ENCODE measurements around the gene HNRNPA0.

The HNRNPA0 gene

DNA sequence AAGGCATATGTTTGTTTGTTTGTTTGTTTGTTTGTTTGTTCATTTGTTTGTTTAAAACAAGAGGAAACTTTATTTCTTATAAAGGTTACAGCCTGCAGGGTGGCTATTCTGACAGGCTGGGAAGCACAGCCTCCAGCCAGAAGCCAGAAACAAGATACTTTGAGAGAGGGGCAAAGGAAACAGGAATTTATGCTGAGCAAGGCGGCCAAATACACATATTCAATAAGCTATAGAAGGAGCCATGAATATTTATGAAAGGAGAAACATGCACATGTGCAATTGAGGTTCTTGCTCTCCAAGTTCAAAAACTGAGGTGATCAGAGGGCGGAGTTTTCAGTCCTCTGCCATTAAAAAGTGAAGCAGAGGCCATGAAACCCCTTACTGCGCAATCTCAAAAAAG lies 37.8 kb downstream of the HNRNPA0 start:
- DNase-seq: no peak

DNA sequence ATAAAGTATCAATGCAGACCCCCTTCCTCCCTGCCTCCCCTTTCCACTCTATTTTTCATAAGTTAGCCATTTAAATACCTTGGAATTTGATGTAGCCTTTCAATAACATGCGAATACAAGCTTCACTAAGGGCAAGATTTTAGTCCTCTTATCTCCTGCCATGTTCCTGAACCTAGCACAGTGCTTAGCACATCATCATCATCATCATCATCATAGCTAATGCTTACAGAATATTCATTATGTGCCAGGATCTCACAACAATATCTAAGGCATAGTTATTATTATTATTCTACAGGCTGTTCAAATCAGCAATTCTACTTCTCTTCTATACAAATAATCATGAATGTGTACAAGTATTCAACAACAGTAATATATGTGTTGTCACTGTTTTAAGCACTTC lies 38.7 kb downstream of the HNRNPA0 start:
- no peak for DNase-seq

- no peak for DNase-seq
Observed at GRCh38 chr5:137714946-137715345, 39.2 kb downstream of the HNRNPA0 start.

DNA sequence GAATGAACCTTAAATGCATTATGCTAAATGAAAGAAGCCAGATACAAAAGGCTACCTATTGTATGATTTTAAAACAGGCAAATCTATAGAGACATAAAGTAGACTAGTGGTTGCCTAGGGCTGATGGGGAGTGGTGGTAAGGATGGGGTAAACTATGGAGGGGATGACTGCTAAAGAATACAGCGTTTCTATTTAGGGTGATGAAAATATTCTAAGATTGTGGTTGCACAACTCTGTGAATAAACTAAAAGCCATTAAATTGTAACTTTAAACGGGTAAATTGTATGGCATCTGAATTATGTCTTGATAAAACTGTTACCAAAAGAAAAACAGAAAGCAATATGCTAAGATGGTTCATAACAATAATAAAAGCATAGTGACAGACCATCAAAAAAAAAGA lies 39.7 kb downstream of the HNRNPA0 start:
- DNase-seq: no peak

- no peak for DNase-seq
Observed at GRCh38 chr5:137712139-137712667, 42.0 kb downstream of the HNRNPA0 start.

DNA sequence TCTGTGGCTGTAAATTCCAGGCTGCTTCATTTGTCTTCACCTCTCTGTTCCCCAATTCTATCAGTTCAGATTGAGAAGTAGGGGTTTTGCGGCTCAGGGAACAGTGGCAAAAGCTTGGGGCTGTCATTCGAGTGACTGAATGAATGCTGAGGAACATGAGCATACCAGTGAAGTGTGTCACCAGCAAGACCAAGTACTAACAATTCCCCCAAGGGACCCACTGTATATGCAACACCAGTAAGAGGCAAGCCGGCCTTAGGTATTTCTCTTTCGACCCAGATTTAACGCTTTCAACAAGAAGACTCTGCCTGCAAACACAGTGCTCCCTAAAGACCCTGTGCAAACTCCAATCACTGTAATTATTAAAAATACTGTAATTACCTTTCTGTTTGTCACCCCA lies 44.1 kb downstream of the HNRNPA0 start:
- DNase-seq: no peak

DNA sequence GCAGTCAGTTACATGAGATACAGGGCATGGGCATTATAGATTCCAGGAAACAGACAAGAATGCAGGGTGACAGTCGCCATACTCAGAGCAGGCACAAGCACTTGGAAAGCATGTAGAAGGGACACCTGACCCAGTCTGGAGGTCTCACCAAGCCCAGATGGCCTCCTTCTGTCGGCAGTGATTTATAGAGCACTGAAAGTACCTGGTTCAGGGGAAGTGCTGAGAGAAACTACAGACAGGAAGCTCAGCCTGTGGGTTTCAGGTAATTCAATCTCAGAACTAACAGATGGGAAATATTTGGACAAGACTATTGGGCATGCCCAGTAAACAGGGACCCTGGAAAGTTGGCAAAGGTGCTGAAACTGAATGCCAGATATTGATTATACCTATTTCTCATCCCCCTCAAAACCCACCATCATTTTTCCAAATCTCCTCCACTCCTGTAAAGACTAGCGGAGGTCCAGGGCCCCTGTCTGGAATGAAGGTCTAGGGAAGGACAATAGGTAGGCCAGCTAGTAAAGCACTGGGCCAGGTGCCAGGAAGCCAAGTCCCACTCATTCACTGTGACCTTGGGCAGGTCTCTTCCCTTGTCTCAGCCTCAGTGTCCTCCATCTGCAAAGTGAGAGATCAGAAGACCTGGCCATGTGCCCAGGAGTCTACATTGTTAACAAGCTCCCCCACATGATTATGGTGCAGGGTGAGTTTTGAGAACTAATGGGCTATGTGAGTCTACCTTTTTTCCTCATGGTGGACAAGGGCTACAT lies 45.2 kb downstream of the HNRNPA0 start:
- no peak for DNase-seq

GRCh38 chr5:137708062-137708461 lies 46.1 kb downstream of the HNRNPA0 start:
- DNase-seq: no peak

DNA sequence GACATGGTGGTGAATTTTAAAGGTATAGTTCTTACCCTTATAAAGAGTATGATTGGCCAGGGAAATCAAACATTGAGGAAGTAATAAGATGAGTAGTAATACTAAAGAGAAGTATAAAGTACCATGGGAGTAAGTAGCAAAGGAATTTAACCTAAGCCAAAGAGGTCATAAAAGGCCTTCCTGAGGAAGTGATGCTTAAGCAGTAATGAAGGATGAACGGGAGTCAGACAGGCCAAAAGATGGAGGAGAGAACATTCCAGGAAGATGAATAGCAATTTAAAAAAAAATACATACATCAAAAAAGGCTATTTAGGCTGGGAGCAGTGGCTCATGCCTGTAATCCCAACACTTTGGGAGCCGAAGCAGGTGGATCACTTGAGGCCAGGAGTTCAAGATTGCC lies 47.3 kb downstream of the HNRNPA0 start:
- no peak for DNase-seq

DNA sequence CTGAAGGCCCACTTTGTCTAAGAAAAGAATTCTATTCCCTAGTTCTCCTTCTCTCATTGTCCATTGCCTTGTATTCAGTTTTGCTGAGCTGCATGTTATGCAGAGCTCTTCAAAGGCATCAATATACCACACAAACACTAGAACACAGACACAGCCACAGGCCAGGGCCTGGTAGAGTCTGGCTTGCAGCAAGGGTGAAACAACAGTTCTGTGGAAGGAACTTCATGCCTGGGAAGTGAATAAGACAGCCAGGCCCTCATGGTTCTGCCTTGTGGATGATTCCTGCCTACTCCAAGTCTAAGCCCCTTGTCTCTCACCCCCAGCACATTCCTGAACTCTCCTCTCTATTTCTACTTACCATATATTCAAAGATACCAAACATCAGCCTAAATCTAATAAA lies 49.1 kb downstream of the HNRNPA0 start:
- DNase-seq: no peak

- no peak for DNase-seq
Observed at GRCh38 chr5:137703565-137703964, 50.6 kb downstream of the HNRNPA0 start.

- no peak for DNase-seq
Observed at GRCh38 chr5:137700282-137700680, 53.9 kb downstream of the HNRNPA0 start.

- no peak for DNase-seq
Observed at GRCh38 chr5:137699336-137700281, 54.6 kb downstream of the HNRNPA0 start.

DNA sequence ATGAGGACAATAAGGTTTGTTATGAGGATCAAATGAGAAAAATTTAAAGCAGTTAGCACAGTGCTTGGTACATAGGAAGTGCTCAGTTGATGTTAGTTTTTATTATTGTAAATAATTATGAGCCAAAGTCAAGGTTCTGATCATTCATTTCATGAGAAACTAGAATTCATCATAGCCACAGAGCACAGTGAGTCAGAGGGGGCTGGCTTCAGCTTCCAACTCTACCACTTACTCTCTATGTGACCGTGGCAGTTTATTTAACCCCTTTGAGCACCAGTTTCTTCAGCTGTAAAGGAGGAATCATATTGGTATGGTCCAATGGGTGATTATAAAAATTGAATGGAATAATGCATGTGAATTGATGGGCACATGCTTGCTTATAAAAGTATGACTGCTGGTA lies 57.7 kb downstream of the HNRNPA0 start:
- DNase-seq: no peak

GRCh38 chr5:137695651-137696428 lies 58.3 kb downstream of the HNRNPA0 start:
- no peak for DNase-seq
